ENCODE results near the gene PLEKHA1.

- TF ChIP-seq CTCF (IDR thresholded peaks at IDR 0.05; ENCODE audit: low read depth, low read length) (no peak), EZH2phosphoT487 (IDR thresholded peaks at IDR 0.05; ENCODE audit: low read depth) (no peak)
Observed at GRCh38 chr10:122375679-122376160, 1.2 kb downstream of the PLEKHA1 start.
